DOHH2 (cell line): ENCODE data around the gene NEU4.

Experiments
- H3F3A ChIP-seq: fragments of 200-600 bp; sonication (generic), shearing (Covaris generic); 2 replicates; pipeline ENCODE4 v1.6.0; 2016; ENCODE audit warnings: antibody characterized with exemption, mild to moderate bottlenecking; ENCODE audit not compliant: control insufficient read depth, insufficient read depth
- H3K27ac ChIP-seq: fragments of 200-600 bp; sonication (generic); 2 replicates; pipeline ENCODE4 v1.5.1; 2014; ENCODE audit warnings: low read depth, mild to moderate bottlenecking, low read length, moderate library complexity
- H3K27me3 ChIP-seq: fragments of 200-600 bp; sonication (generic); 2 replicates; pipeline ENCODE4 v1.6.1; 2014; ENCODE audit warnings: mild to moderate bottlenecking, low read length, mixed read lengths; ENCODE audit not compliant: control insufficient read depth
- H3K36me3 ChIP-seq: fragments of 200-600 bp; sonication (generic); 2 replicates; pipeline ENCODE4 v1.6.1; 2014; ENCODE audit warnings: mild to moderate bottlenecking, low read length, moderate library complexity, mixed read lengths; ENCODE audit not compliant: control insufficient read depth
- H3K4me1 ChIP-seq: fragments of 200-600 bp; sonication (generic); 2 replicates; pipeline ENCODE4 v1.6.1; 2014; ENCODE audit warnings: mild to moderate bottlenecking, low read length, mixed read lengths; ENCODE audit not compliant: control insufficient read depth
- H3K4me2 ChIP-seq: fragments of 200-600 bp; sonication (generic); 2 replicates; pipeline ENCODE4 v1.6.0; 2014; ENCODE audit warnings: mild to moderate bottlenecking, low read length, moderate library complexity
- H3K4me3 ChIP-seq: fragments of 200-600 bp; sonication (generic); 2 replicates; pipeline ENCODE4 v1.5.1; 2014; ENCODE audit warnings: mild to moderate bottlenecking, low read length, mixed read lengths
- H3K79me2 ChIP-seq: fragments of 200-600 bp; sonication (generic); 2 replicates; pipeline ENCODE4 v1.6.1; 2014; ENCODE audit warnings: mild to moderate bottlenecking, low read length, mixed read lengths; ENCODE audit not compliant: control insufficient read depth
- H3K9me2 ChIP-seq: fragments of 200-600 bp; sonication (generic); replicated peaks from 2 replicates; pipeline ENCODE4 v1.6.1; 2014; ENCODE audit warnings: mild to moderate bottlenecking, low read length, mixed read lengths; ENCODE audit not compliant: control insufficient read depth
- H3K9me3 ChIP-seq: fragments of 200-600 bp; sonication (generic); 2 replicates; pipeline ENCODE4 v1.6.1; 2014; ENCODE audit warnings: antibody characterized with exemption, low read length, mixed read lengths; ENCODE audit not compliant: control insufficient read depth, insufficient read depth
- H4K20me1 ChIP-seq: fragments of 200-600 bp; sonication (generic); 2 replicates; pipeline ENCODE4 v1.6.0; 2014; ENCODE audit warnings: low read depth, mild to moderate bottlenecking, antibody characterized with exemption, low read length, moderate library complexity; ENCODE audit not compliant: control insufficient read depth, insufficient read depth
- CTCF ChIP-seq: fragments of 200-600 bp; sonication (generic); IDR thresholded peaks from one replicate; pipeline ENCODE4 v1.5.1; 2014; ENCODE audit warnings: antibody characterized with exemption, mild to moderate bottlenecking, low read depth, low read length; ENCODE audit not compliant: poor library complexity, severe bottlenecking
- EZH2phosphoT487 ChIP-seq: fragments of 200-600 bp; sonication (generic); IDR thresholded peaks from 2 replicates; pipeline ENCODE4 v1.6.1; 2017; ENCODE audit warnings: borderline replicate concordance, mild to moderate bottlenecking, antibody characterized with exemption, low read length, moderate library complexity, mixed read lengths

The NEU4 gene

GRCh38 chr2:241843321-241844065, 34.5 kb downstream of the NEU4 start:
- H3K4me3 ChIP-seq = no peak overlapping the region
- no peaks in the 10 kb centered on the region for H3K79me2 ChIP-seq
- no peak overlapping the region for H3K4me2 ChIP-seq
- no peaks in the 10 kb centered on the region for H3K4me1 ChIP-seq
- H3F3A ChIP-seq = no peaks in the 10 kb centered on the region
- H3K36me3 ChIP-seq = no peaks in the 10 kb centered on the region
- H4K20me1 ChIP-seq = no peaks in the 10 kb centered on the region
- no peaks in the 10 kb centered on the region for H3K9me3 ChIP-seq
- peaks cover 9% of the 10 kb centered on the region for H3K27me3 ChIP-seq
- H3K9me2 ChIP-seq = no peaks in the 10 kb centered on the region
- H3K27ac ChIP-seq = no peak overlapping the region
- TF ChIP-seq EZH2phosphoT487 (no peak), CTCF (no peak)

GRCh38 chr2:241844066-241844728, 35.2 kb downstream of the NEU4 start:
- H3K4me2 ChIP-seq = no peak overlapping the region
- H3K27me3 ChIP-seq = peaks cover 7% of the 10 kb centered on the region
- H3K4me1 ChIP-seq = no peaks in the 10 kb centered on the region
- no peaks in the 10 kb centered on the region for H3K36me3 ChIP-seq
- H3K79me2 ChIP-seq = no peaks in the 10 kb centered on the region
- H3K27ac ChIP-seq = no peak overlapping the region
- no peaks in the 10 kb centered on the region for H4K20me1 ChIP-seq
- H3K9me2 ChIP-seq = no peaks in the 10 kb centered on the region
- H3F3A ChIP-seq = no peaks in the 10 kb centered on the region
- no peak overlapping the region for H3K4me3 ChIP-seq
- TF ChIP-seq EZH2phosphoT487 (no peak), CTCF (no peak)
- no peaks in the 10 kb centered on the region for H3K9me3 ChIP-seq

- Histone ChIP-seq H3K4me3 (no peak overlapping the region), H3K27ac (no peak overlapping the region)
Observed at GRCh38 chr2:241844831-241845578, 36.0 kb downstream of the NEU4 start.

More at GRCh38 chr2:241844831-241845578, 36.0 kb downstream of the NEU4 start:
- Histone ChIP-seq H3K9me3 (no peaks in the 10 kb centered on the region), H3K79me2 (no peaks in the 10 kb centered on the region), H3K9me2 (no peaks in the 10 kb centered on the region), H3K27me3 (peaks cover 7% of the 10 kb centered on the region), H4K20me1 (no peaks in the 10 kb centered on the region), H3K4me2 (no peak overlapping the region), H3F3A (no peaks in the 10 kb centered on the region), H3K36me3 (no peaks in the 10 kb centered on the region), H3K4me1 (no peaks in the 10 kb centered on the region)
- TF ChIP-seq EZH2phosphoT487 (no peak), CTCF (no peak)
